Uterus (tissue), 4 donors: ENCODE measurements around the gene WTAP. TPM values are rescaled to one million over a fixed set of nuclear protein-coding genes. Genes with fewer than 3 reads are reported as not detected.
A peak's percentile ranks its signal among the peaks of the same experiment; 100 is the strongest.
"Not testable (repeated sequence)": the region's sequence is repeated elsewhere in the genome, so short reads cannot be mapped to it uniquely, and the experiment has no call there.

Experiments used
- DNase-seq, 2 donors: peaks; one replicate each; pipeline ENCODE4 v3.0.0-alpha.2; 2019 to 2020
- H3K27ac ChIP-seq, 2 donors: fragments of 200-600 bp; sonication (generic); 1 replicate in 1 of 2; 2 replicates in 1 of 2; pipeline ENCODE4 v1.5.1; 2016 to 2018
- H3K27me3 ChIP-seq, 2 donors: fragments of 200-600 bp; sonication (generic); one replicate each; pipeline ENCODE4 v1.5.1; 2018 to 2019; ENCODE audit warnings: control low read depth in 1 of 2
- H3K36me3 ChIP-seq, 2 donors: fragments of 200-600 bp; sonication (generic); one replicate each; pipeline ENCODE4 v1.5.1; 2019; ENCODE audit warnings: control low read depth in 1 of 2
- H3K4me1 ChIP-seq, 2 donors: fragments of 200-600 bp; sonication (generic); one replicate each; pipeline ENCODE4 v1.5.1; 2018 to 2019; ENCODE audit warnings: control low read depth in 1 of 2
- H3K4me3 ChIP-seq, 2 donors: fragments of 200-600 bp; sonication (generic); 1 replicate in 1 of 2; 2 replicates in 1 of 2; pipeline ENCODE4 v1.5.1; 2018 to 2019; ENCODE audit warnings: mild to moderate bottlenecking in 1 of 2
- H3K9me3 ChIP-seq, 2 donors: fragments of 200-600 bp; sonication (generic); one replicate each; pipeline ENCODE4 v1.5.1; 2019; ENCODE audit warnings: control low read depth in 1 of 2
- CTCF ChIP-seq, 4 experiments: fragments of 200-600 bp in 2 of 4; fragments of 450-650 bp in 2 of 4; sonication (generic) in 2 of 4; IDR thresholded peaks; one replicate each; pipeline ENCODE4 v1.5.1; 2016 to 2019; ENCODE audit warnings: antibody characterized with exemption in 4 of 4, mild to moderate bottlenecking in 2 of 4, moderate library complexity in 1 of 4
- POLR2A ChIP-seq, 2 donors: fragments of 450-650 bp; IDR thresholded peaks; one replicate each; pipeline ENCODE4 v1.6.1; 2016; ENCODE audit warnings: antibody characterized with exemption in 2 of 2, mild to moderate bottlenecking in 1 of 2, moderate library complexity in 1 of 2
- intact Hi-C: fragments of 100-400 bp; cut with DNase I; formaldehyde crosslinking; loops from one replicate; pipeline ENCODE4 v1.15.1; 2023; ENCODE audit warnings: low total_unique reads
- total RNA-seq, 4 donors: library from RNA; depleted of rRNA in 3 of 4; stranded (reverse); fragments of >200 nt in 3 of 4; gene quantifications; one replicate each; pipeline versions ENCODE4 v1.1.0 to v1.2.4, GENCODE V29; 2014 to 2023
- donor health status: DM: yes; HTN: yes; CAD: no.

Gene WTAP
- total RNA-seq, 4 donors from 2014 or later: 33.3 to 139 (median 95.9) TPM

DNA sequence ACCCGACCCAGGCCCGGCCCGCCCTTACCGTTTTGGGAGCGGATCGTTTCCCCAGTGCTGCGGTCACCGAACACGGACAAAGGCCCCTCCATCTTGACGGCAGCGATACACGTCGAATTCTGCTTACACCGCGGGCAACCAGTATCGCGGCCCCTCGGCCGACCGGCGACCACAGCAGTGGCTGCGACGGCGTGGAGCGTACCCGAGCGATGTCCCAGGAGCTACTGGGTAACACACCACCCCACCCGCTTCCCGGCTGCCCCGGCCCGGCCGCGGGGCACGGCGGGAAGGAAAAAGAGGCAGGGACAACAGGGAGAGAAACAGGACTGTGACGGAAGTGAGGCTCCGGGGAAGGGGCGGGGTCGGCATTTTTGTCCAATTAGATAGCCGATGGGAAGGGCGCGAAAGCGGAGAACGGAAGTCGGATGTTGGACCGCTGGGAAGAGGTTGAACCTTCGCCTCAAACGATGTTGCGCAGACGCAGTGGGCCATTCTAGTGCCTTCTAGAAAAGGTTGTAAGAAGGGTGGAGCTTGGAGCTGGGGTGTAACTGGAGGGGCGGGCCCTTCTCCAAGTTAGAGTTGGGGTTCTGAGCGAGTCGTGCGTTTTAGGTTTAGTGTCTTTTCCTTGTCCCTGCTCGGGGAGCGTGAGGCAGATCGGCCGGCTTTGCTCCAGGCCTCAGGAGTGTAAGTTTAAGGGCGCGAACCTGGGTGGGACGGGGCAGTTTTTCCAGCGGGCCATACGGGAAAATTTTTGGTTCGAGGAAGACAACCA is 62.3 kb downstream of the WTAP start, which contains the start of gene TCP1:
TSS of gene TCP1 (minus strand) at position 226 of the 772 bp plus-strand sequence. CDS start at position 92, 134 bp downstream.
- intact Hi-C loops: loop anchor here (5.0 kb wide), 1 partner anchor 97 kb away; the partner anchor contains the start of gene SOD2
- peak; percentile 99 to 100 for DNase-seq
- H3K36me3 ChIP-seq: no peaks in the 10 kb centered on the region
- no peaks in the 10 kb centered on the region for H3K9me3 ChIP-seq
- no peaks in the 10 kb centered on the region for H3K27me3 ChIP-seq
- peaks cover 21 to 23% of the 10 kb centered on the region in 2 donors for H3K4me1 ChIP-seq
- H3K27ac ChIP-seq: peak within 1 kb of the TSS; percentile 92 to 100
- TF ChIP-seq POLR2A (IDR thresholded peaks at IDR 0.05) (peak; percentile 96), CTCF (IDR thresholded peaks at IDR 0.05) (peak in 1 of 4 experiments; percentile 22)
- peak within 1 kb of the TSS; percentile 92 to 99 for H3K4me3 ChIP-seq

DNA sequence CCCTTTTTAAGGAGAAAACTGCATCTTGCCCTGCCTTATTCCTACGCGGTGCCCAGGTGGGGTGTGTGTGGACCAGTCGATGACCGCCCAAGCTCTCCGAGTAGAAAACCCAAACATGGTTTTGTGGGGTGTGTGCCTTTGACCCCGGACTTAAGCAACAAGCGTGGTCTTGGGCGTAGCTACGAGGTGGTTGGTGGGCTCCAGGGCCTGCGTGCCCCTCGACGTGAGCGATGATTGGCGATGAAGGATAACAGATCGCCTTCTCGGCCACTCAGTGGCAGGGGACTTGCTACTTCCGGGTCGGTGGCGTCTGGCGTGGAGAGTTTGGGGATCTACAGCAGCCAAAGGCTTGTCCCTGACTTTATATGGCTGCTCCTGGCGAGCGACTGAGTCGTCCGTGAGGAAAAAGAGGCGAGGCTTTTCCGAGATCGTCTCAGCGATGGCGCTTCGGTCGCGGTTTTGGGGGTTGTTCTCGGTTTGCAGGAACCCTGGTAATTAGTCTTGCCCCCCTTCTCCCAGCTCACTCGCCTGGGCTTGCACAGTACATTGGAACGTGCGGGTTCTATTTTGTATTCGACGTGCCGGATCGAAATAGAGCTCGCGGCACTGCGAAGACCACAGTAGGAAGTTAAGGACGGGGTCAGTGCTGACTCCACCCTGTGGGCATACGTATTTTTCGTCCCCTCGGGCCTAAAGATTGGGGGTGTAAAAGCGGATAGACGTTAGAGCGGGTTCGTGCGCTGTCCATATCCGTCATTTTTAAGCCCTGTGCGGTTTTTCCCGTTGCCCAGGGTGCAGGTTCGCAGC is 63.0 kb downstream of the WTAP start, which contains the start of gene MRPL18:
TSS of gene MRPL18 (plus strand) at position 319 of the 807 bp plus-strand sequence. CDS start at position 440, 121 bp downstream.
- H3K4me3 ChIP-seq: peak within 1 kb of the TSS; percentile 92 to 99
- TF ChIP-seq POLR2A (IDR thresholded peaks at IDR 0.05) (peak; percentile 29 to 67), CTCF (IDR thresholded peaks at IDR 0.05) (no peak)
- no peaks in the 10 kb centered on the region for H3K9me3 ChIP-seq
- no peaks in the 10 kb centered on the region for H3K27me3 ChIP-seq
- peaks cover 21 to 23% of the 10 kb centered on the region in 2 donors for H3K4me1 ChIP-seq
- intact Hi-C loops: no loop called here
- no peaks in the 10 kb centered on the region for H3K36me3 ChIP-seq
- peak; percentile 93 to 96 for DNase-seq
- H3K27ac ChIP-seq: peak within 1 kb of the TSS; percentile 92 to 100

DNA sequence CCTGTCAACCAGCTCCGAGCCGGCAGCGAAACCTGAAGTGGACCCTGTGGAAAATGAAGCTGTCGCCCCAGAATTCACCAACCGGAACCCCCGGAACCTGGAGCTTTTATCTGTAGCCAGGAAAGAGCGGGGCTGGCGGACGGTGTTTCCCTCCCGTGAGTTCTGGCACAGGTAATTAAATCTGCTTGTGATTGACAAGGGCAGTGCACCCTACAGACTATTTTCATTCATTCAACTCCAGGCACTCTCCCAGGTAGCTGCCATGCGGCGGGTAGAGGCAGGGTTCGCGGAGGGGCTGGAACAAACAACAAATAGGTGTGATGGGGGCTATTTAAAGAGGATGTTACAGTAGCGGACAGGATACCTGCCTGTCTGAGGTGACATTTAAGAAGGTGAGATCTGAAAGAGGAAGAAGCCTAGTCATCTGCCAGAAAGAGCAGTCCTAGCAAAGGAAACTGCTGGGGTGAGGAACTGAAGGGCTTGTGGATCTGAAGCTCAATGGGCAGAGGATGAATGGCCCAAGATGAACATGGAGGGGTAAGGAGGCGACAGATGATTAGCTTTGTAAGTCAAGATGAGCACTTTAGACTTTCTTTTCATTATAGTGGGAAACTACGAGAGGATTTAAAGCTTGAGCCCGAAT is 63.8 kb downstream of the WTAP start:
- H3K27ac ChIP-seq: peak overlapping the region; percentile 92 to 100
- no peaks in the 10 kb centered on the region for H3K9me3 ChIP-seq
- H3K4me1 ChIP-seq: peaks cover 21 to 23% of the 10 kb centered on the region in 2 donors
- intact Hi-C loops: no loop called here
- no peaks in the 10 kb centered on the region for H3K27me3 ChIP-seq
- DNase-seq: no peak
- peak overlapping the region; percentile 92 to 99 for H3K4me3 ChIP-seq
- TF ChIP-seq POLR2A (IDR thresholded peaks at IDR 0.05): no peak
- TF ChIP-seq CTCF (IDR thresholded peaks at IDR 0.05): no peak
- H3K36me3 ChIP-seq: no peaks in the 10 kb centered on the region

- intact Hi-C loops, DNase-seq, H3K27me3 ChIP-seq, H3K9me3 ChIP-seq, H3K27ac ChIP-seq, H3K4me3 ChIP-seq, H3K36me3 ChIP-seq: not testable (repeated sequence)
- peaks cover 12 to 13% of the 10 kb centered on the region in 2 donors for H3K4me1 ChIP-seq
Observed at GRCh38 chr6:159794976-159795375, 67.7 kb downstream of the WTAP start.

- no peak overlapping the region for H3K27ac ChIP-seq
- no peaks in the 10 kb centered on the region for H3K27me3 ChIP-seq
- H3K4me3 ChIP-seq: no peak overlapping the region
- TF ChIP-seq POLR2A (IDR thresholded peaks at IDR 0.05) (no peak), CTCF (IDR thresholded peaks at IDR 0.05) (no peak)
- H3K9me3 ChIP-seq: no peaks in the 10 kb centered on the region
- DNase-seq: no peak
- intact Hi-C loops: no loop called here
- peaks cover 5 to 6% of the 10 kb centered on the region in 2 donors for H3K4me1 ChIP-seq
- H3K36me3 ChIP-seq: no peaks in the 10 kb centered on the region
Observed at GRCh38 chr6:159797554-159797953, 70.2 kb downstream of the WTAP start.
